ENCODE measurements around the gene ARMC8. TPM values are rescaled to one million over a fixed set of nuclear protein-coding genes. Genes with fewer than 3 reads are reported as not detected.
A peak's percentile ranks its signal among the peaks of the same experiment; 100 is the strongest.

Gene ARMC8
- total RNA-seq, 1 donor from 2014 or later = 53.2 TPM

DNA sequence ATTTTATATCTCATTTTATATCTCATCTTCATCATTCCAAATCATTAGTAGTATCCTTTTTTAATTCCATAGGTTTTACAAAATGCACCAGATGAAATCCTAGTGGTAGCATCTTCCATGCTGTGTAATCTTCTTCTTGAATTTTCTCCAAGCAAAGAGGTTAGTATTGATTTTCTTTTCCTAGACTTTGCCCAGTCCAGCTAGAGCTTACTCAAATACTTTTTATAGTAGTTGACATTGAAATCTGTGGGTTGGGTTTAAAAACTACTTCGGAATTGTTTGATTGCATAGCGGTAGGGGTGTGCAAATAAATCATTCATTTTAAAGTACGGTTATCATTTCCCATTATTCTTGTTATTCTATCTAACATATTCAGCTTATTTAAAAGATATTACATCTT is 80.0 kb downstream of the ARMC8 start:
- no peaks in the 10 kb centered on the region for H3K27me3 Mint-ChIP-seq (ENCODE audit: low read depth)
- no peak overlapping the region for H3K27ac Mint-ChIP-seq
- no peaks in the 10 kb centered on the region for H3K4me1 Mint-ChIP-seq
- no peak overlapping the region for H3K4me3 Mint-ChIP-seq
- TF ChIP-seq, protein P1, sequence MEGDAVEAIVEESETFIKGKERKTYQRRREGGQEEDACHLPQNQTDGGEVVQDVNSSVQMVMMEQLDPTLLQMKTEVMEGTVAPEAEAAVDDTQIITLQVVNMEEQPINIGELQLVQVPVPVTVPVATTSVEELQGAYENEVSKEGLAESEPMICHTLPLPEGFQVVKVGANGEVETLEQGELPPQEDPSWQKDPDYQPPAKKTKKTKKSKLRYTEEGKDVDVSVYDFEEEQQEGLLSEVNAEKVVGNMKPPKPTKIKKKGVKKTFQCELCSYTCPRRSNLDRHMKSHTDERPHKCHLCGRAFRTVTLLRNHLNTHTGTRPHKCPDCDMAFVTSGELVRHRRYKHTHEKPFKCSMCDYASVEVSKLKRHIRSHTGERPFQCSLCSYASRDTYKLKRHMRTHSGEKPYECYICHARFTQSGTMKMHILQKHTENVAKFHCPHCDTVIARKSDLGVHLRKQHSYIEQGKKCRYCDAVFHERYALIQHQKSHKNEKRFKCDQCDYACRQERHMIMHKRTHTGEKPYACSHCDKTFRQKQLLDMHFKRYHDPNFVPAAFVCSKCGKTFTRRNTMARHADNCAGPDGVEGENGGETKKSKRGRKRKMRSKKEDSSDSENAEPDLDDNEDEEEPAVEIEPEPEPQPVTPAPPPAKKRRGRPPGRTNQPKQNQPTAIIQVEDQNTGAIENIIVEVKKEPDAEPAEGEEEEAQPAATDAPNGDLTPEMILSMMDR (IDR thresholded peaks at IDR 0.05; ENCODE audit: unreplicated experiment) = no peak
- no peak for DNase-seq (ENCODE audit: low spot score in 2 of 2, unreplicated experiment in 2 of 2)
- H3K36me3 Mint-ChIP-seq = peaks cover 16% of the 10 kb centered on the region
- no peaks in the 10 kb centered on the region for H3K9me3 Mint-ChIP-seq

DNA sequence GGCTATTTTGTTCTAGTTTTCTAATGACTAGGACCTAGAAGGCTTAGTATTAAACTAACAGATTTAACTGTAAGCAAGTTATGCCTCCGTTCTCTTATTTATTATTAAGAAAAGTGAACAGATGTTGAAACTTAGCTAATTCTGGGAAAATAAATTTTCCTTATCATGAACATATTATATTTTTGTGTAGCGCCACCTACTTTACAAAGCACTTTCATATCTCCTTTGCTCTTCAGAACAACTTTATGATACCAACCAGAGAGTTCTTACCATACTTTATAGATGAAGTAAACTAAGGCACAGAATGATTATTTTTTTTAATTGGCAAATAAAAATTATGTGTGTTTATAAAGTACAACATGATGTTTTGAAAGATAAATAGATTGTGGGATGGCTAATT is 83.1 kb downstream of the ARMC8 start:
- Mint-ChIP-seq H3K9me3 (no peaks in the 10 kb centered on the region), H3K27ac (no peak overlapping the region), H3K4me1 (no peaks in the 10 kb centered on the region), H3K36me3 (peaks cover 33% of the 10 kb centered on the region), H3K27me3 (ENCODE audit: low read depth) (no peaks in the 10 kb centered on the region), H3K4me3 (no peak overlapping the region)
- no peak for DNase-seq (ENCODE audit: low spot score in 2 of 2, unreplicated experiment in 2 of 2)
- TF ChIP-seq, protein P1 (IDR thresholded peaks at IDR 0.05; ENCODE audit: unreplicated experiment) = no peak

DNA sequence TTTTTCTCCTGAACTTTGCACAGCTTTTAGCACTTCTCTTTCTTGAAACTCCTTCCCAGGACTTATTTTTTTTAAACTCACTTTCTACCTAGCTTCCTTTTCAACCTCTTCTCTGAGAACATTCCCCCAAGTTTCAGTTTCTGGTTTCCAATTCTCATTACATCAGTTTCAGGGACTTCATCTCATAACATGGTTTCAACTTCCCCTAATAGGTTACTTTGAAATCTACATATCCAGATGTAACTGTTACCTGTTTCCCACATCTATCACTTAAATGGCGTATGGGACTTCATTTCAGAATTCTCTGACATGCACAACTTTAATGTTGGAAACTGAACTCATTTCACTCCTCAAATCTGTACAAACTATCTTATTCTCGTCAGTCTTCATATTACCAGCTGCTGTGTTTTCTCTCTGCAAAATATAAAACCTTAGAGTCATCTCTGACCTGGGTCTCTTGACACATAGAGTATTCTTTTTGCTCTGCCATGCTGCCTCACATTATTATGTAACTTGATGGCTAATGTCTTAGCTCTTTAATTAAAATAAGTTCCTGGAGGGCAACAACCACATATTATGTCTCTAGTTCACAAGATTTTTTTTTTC is 84.2 kb downstream of the ARMC8 start:
- DNase-seq (ENCODE audit: low spot score in 2 of 2, unreplicated experiment in 2 of 2) = no peak
- Mint-ChIP-seq H3K36me3 (peaks cover 39% of the 10 kb centered on the region), H3K27ac (no peak overlapping the region), H3K4me1 (no peaks in the 10 kb centered on the region), H3K4me3 (no peak overlapping the region), H3K9me3 (no peaks in the 10 kb centered on the region), H3K27me3 (ENCODE audit: low read depth) (no peaks in the 10 kb centered on the region)
- TF ChIP-seq, protein P1 (IDR thresholded peaks at IDR 0.05; ENCODE audit: unreplicated experiment) = no peak

DNA sequence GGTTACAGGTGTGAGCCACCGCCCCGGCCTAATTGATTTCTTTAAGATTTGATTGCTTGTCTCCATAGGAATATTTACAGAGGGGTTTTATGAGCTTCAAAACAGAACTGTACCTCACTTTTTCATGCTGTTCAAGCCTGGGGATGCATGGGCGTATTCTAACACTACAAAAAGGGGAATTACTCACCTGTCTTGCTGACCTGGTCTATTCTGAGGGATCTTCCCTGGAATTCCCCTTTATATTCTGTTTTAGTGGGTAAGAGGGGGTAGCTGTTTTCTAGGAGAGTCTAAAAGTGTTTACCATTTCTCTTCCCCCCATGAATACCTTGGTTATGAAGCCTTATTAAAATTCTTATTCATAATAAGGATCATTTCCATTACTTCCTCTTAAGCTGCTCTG is 94.5 kb downstream of the ARMC8 start:
- peak overlapping the region; percentile 53 for H3K27ac Mint-ChIP-seq
- no peaks in the 10 kb centered on the region for H3K27me3 Mint-ChIP-seq (ENCODE audit: low read depth)
- peaks cover 10% of the 10 kb centered on the region for H3K4me1 Mint-ChIP-seq
- no peak for DNase-seq (ENCODE audit: low spot score in 2 of 2, unreplicated experiment in 2 of 2)
- no peak overlapping the region for H3K4me3 Mint-ChIP-seq
- no peaks in the 10 kb centered on the region for H3K9me3 Mint-ChIP-seq
- H3K36me3 Mint-ChIP-seq = peaks cover 17% of the 10 kb centered on the region
- TF ChIP-seq, protein P1 (IDR thresholded peaks at IDR 0.05; ENCODE audit: unreplicated experiment) = no peak

DNA sequence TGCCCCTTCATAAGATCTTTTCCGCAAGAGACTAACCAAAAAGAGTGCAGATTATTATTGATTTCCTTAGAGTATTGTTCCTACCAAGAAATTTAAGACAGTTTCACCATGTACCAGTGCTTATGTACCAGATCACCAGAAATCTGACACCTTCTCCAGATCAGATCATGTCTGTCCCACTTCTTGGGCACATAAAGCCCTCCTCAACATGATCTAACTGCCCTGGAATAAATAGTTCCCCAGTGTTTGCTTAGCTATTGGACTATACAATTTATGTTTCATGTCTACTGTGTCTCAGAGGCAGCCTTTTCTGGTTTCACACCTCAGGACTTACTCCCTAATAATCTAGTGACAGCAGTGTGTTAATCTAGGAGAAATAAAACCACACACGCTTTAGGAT is 95.7 kb downstream of the ARMC8 start:
- no peaks in the 10 kb centered on the region for H3K9me3 Mint-ChIP-seq
- no peaks in the 10 kb centered on the region for H3K27me3 Mint-ChIP-seq (ENCODE audit: low read depth)
- TF ChIP-seq, protein P1 (IDR thresholded peaks at IDR 0.05; ENCODE audit: unreplicated experiment) = no peak
- no peak for DNase-seq (ENCODE audit: low spot score in 2 of 2, unreplicated experiment in 2 of 2)
- H3K36me3 Mint-ChIP-seq = peaks cover 10% of the 10 kb centered on the region
- H3K4me3 Mint-ChIP-seq = no peak overlapping the region
- peak overlapping the region; percentile 37 for H3K27ac Mint-ChIP-seq
- peaks cover 10% of the 10 kb centered on the region for H3K4me1 Mint-ChIP-seq

DNA sequence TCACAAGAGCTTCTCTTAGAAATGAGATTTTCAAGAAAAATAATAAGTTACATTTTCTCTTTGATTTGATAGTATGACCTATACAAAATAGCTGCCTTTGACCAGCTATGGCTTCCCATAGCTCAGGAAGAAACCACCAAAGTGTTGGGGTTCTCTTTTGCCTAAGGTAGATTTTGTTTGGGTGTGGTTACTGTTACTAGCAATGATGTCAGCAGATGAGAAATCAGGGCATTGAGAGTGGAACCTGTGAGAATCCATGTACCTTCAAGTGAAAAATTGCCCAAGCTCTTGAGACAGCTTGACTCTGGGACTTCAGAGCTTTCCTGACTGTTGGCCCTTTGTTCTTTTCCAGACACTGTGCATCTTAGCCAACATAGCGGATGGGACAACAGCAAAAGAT is 97.0 kb downstream of the ARMC8 start:
- TF ChIP-seq, protein P1 (IDR thresholded peaks at IDR 0.05; ENCODE audit: unreplicated experiment) = no peak
- Mint-ChIP-seq H3K9me3 (no peaks in the 10 kb centered on the region), H3K4me3 (no peak overlapping the region), H3K27ac (no peak overlapping the region), H3K36me3 (peaks cover 17% of the 10 kb centered on the region), H3K27me3 (ENCODE audit: low read depth) (no peaks in the 10 kb centered on the region), H3K4me1 (peaks cover 10% of the 10 kb centered on the region)
- DNase-seq (ENCODE audit: low spot score in 2 of 2, unreplicated experiment in 2 of 2) = no peak
